Measurements from ENCODE around the gene ARHGEF35.
"Not testable (repeated sequence)": the region's sequence is repeated elsewhere in the genome, so short reads cannot be mapped to it uniquely, and the experiment has no call there.

The ARHGEF35 gene

DNA sequence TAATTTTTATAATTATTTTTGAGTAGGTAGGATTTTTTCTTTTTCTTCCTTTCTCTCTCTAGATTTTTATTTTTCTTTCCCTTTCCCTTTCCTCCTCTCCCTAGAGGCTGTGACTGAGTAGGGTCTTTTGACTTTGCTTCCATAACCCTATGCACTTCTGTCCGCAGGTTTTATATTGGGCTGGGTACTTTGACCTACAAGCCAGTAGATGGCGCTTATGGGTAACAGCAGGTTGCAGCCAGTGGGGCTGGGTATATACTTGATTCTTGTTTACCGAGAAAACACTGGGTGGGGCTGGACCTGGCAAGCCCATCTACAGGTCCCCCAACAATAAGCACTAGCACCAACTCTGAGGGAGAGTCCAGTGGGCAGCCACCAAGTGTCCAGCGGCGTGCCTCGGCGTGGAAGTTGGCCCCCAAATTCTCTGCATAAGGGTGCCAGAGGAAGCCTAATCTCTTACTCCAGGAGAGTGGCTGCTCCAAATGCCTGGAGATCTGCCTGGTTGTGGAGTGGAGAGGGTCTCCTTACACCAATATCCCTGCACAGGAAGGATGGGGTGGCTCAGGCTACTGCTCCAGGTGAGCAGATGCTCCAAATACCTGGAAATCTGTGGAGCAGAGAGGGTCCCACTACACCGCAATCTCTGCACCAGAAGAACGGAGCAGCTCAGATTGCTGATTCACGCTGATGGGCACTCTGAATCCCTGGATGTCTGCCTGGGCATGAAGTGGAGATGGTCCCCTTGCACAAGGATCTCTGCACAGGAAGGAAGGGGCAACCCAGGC lies 17.1 kb downstream of the ARHGEF35 start:
- DNase-seq, result peak; percentile 4

GRCh38 chr7:144174613-144175012 lies 21.0 kb downstream of the ARHGEF35 start:
- DNase-seq, result no peak

DNA sequence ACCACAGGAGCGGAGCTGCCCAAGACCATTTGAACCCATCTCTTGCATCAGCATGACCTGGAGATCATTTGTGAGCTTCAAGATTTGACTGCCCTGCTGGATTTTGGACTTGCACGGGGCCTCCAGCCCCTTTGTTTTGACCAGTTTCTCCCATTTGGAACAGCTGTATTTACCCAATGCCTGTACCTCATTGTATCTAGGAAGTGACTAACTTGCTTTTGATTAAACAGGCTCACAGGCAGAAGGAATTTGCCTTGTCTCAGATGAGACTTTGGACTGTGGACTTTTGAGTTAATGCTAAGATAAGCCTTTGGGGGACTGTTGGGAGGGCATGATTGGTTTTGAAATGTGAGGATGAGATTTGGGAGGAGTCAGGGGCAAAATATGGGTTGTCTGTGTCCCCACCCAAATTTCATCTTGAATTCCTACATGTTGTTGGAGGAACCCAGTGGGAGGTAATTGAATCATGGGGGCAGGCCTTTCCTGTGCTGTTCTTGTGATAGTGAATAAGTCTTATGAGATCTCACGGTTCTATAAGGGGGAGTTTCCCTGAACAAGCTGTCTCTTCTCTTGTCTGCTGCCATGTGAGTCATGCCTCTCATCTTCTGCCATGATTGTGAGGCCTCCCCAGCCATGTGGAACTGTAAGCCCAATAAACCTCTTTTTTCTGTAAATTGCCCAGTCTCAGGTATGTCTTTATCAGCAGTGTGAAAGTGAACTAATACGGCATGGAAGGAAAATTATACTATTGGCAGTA lies 23.9 kb downstream of the ARHGEF35 start:
- not testable (repeated sequence) for DNase-seq

DNA sequence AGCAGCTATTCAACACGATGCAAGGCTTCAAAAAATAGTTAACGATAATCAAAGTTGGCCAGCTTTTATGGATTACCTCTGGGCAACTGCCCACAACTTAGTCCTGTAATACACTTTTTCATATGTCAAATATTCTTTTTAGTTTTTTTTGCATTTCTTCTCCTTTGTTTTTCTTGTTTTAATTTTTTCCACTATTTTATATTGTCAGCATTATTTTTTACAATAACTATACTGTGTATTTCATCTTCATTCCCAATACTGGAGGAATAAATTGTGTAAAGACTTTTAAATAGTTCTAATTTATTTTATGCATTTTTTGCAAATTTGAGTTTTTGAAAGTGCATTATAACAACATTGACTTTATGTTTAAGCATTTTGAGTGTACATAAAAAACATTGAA lies 30.8 kb downstream of the ARHGEF35 start:
- no peak for DNase-seq

DNA sequence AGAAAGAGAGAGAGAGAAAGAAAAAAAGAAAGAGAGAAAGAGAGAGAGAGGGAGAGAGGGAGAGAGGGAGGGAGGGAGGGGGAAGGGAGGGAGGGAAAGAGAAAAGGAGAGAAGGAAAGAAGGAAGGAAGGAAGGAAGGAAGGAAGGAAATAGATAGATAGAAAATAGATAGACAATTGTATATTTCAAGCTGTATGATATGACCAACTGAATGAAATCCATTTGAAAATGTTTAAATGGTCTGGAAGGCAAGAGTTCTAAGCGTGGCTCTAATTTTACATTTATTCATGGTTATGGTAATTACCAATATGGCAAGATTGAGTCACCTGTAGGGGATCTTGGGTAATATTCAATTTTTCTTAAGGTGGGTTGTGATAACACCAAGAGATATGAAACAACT lies 36.8 kb downstream of the ARHGEF35 start:
- DNase-seq, result no peak

- no peak for DNase-seq
These were observed 47.3 kb downstream of the ARHGEF35 start for GRCh38 chr7:144148224-144148827.

DNA sequence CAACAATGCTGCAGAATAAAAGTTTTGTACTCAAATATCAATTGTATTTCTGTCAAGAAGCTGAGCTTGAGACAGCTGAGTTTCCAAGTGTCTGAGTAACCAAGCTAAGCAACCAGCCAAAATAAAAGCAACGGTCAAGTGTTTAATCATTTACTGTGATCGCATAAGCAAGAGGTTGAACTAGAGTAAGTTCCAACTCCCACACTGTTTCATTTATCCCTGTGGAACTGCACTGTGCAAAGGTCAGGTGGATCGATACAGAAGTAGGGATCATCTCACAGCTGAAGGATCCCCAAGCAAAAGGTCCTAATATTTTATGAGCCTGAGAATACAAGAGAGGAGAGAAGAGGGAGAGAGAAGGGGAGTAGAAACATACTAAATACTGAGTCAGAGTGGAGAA lies 51.2 kb downstream of the ARHGEF35 start:
- no peak for DNase-seq

DNA sequence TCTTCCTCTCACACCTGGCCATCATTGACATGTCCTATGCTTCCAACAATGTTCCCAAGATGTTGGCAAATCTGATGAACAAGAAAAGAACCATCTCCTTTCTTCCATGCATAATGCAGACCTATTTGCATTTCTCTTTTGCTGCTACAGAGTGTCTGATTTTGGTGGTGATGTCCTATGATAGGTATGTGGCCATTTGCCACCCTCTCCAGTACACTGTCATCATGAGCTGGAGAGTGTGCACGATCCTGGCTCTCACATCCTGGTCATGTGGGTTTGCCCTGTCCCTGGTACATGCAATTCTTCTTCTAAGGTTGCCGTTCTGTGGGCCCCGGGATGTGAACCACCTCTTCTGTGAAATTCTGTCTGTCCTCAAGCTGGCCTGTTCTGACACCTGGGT lies 53.4 kb downstream of the ARHGEF35 start:
- DNase-seq, result no peak

DNA sequence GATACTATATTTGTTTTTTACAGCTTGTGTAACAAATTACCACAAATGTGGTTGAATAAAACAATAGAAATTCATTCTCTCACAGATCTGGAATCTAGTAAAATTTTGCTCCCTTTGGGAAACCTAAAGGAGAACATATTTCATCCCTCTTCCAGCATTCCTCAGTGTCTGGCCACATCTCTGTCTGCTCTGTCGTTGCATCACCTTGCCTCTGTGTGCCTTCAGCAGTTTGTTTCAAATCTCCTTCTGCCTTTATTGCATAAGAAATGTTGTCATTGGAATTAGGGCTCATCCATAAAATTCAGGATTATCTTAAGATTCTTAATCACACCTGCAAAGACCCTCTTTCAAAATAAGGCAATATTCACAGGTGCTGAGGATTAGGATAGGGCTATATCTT lies 58.1 kb downstream of the ARHGEF35 start:
- no peak for DNase-seq
